OCI-LY1 (cell line): Measurements from ENCODE around the gene ANTKMT.
"Not testable (repeated sequence)": the region's sequence is repeated elsewhere in the genome, so short reads cannot be mapped to it uniquely, and the experiment has no call there.

ENCODE experiments used
- H2AFZ ChIP-seq: fragments of 200-600 bp; sonication (generic), shearing (Covaris generic); 2 replicates; pipeline ENCODE4 v1.6.0; 2014; ENCODE audit warnings: antibody characterized with exemption, mild to moderate bottlenecking, low read length
- H3F3A ChIP-seq: fragments of 200-600 bp; sonication (generic), shearing (Covaris generic); 2 replicates; pipeline ENCODE4 v1.6.0; 2014; ENCODE audit warnings: mild to moderate bottlenecking, antibody characterized with exemption, low read length, moderate library complexity; ENCODE audit not compliant: insufficient read depth
- H3K27ac ChIP-seq: fragments of 200-600 bp; sonication (generic); 2 replicates; pipeline ENCODE4 v1.5.1; 2014; ENCODE audit warnings: low read length, mixed run types, mild to moderate bottlenecking, low read depth; ENCODE audit not compliant: poor library complexity, severe bottlenecking
- H3K27me3 ChIP-seq: fragments of 200-600 bp; sonication (generic); 2 replicates; pipeline ENCODE4 v1.6.0; 2014; ENCODE audit warnings: antibody characterized with exemption, mild to moderate bottlenecking, low read length, moderate library complexity; ENCODE audit not compliant: insufficient read depth
- H3K36me3 ChIP-seq: fragments of 200-600 bp; sonication (generic); 2 replicates; pipeline ENCODE4 v1.6.1; 2014; ENCODE audit warnings: mild to moderate bottlenecking, antibody characterized with exemption, low read length, moderate library complexity, mixed read lengths; ENCODE audit not compliant: insufficient read depth
- H3K4me1 ChIP-seq: fragments of 200-600 bp; sonication (generic); 2 replicates; pipeline ENCODE4 v1.5.1; 2014; ENCODE audit warnings: mild to moderate bottlenecking, low read length, moderate library complexity; ENCODE audit not compliant: insufficient read depth, severe bottlenecking
- H3K4me2 ChIP-seq: fragments of 200-600 bp; sonication (generic), shearing (Covaris generic); 2 replicates; pipeline ENCODE4 v1.6.1; 2014; ENCODE audit warnings: low read length
- H3K4me3 ChIP-seq: fragments of 200-600 bp; sonication (generic); 2 replicates; pipeline ENCODE4 v1.5.1; 2014; ENCODE audit warnings: low read length, low read depth, mild to moderate bottlenecking, mixed read lengths; ENCODE audit not compliant: poor library complexity, severe bottlenecking
- H3K79me2 ChIP-seq: fragments of 200-600 bp; shearing (Covaris generic); 2 replicates; pipeline ENCODE4 v1.6.1; 2016; ENCODE audit warnings: mixed run types, low read length, mixed read lengths; ENCODE audit not compliant: insufficient read depth
- H3K9ac ChIP-seq: fragments of 200-600 bp; sonication (generic), shearing (Covaris generic); 2 replicates; pipeline ENCODE4 v1.6.1; 2014; ENCODE audit warnings: mild to moderate bottlenecking, low read length, mixed read lengths
- H3K9me2 ChIP-seq: fragments of 200-600 bp; sonication (generic), shearing (Covaris generic); 2 replicates; pipeline ENCODE4 v1.6.1; 2014; ENCODE audit warnings: low read depth, mild to moderate bottlenecking, low read length, mixed read lengths
- H3K9me3 ChIP-seq: fragments of 200-600 bp; shearing (Covaris generic); 2 replicates; pipeline ENCODE4 v1.6.1; 2014; ENCODE audit warnings: low read length, mixed read lengths
- H4K20me1 ChIP-seq: fragments of 200-600 bp; sonication (generic), shearing (Covaris generic); 2 replicates; pipeline ENCODE4 v1.6.0; 2016; ENCODE audit warnings: mild to moderate bottlenecking, low read length; ENCODE audit not compliant: insufficient read depth
- EZH2 ChIP-seq: fragments of 200-600 bp; sonication (generic), shearing (Covaris generic); IDR thresholded peaks from 2 replicates; pipeline ENCODE4 v1.8.0; 2017; ENCODE audit warnings: borderline replicate concordance, mixed run types, mild to moderate bottlenecking, antibody characterized with exemption, low read length, moderate library complexity, mixed read lengths
- TF ChIP-seq, protein P1 (sequence below): fragments of 200-600 bp; sonication (generic), shearing (Covaris generic); IDR thresholded peaks from 2 replicates; pipeline ENCODE4 v1.5.1; 2017; ENCODE audit warnings: mild to moderate bottlenecking, antibody characterized with exemption, low read length, moderate library complexity, mixed read lengths

The ANTKMT gene

GRCh38 chr16:752007-752312 lies 31.0 kb downstream of the ANTKMT start:
- Histone ChIP-seq H3K36me3 (no peaks in the 10 kb centered on the region; the same call in 1 of the 2 replicates), H3F3A (no peaks in the 10 kb centered on the region), H3K9me2 (no peaks in the 10 kb centered on the region), H3K4me2 (no peak overlapping the region), H4K20me1 (no peaks in the 10 kb centered on the region), H3K27me3 (peaks cover 11% of the 10 kb centered on the region), H3K27ac (no peak overlapping the region), H3K79me2 (no peaks in the 10 kb centered on the region), H3K4me1 (no peaks in the 10 kb centered on the region), H3K4me3 (no peak overlapping the region), H3K9me3 (no peaks in the 10 kb centered on the region), H2AFZ (no peak overlapping the region), H3K9ac (no peak overlapping the region)
- no peak for TF ChIP-seq EZH2
- TF ChIP-seq, protein P1, sequence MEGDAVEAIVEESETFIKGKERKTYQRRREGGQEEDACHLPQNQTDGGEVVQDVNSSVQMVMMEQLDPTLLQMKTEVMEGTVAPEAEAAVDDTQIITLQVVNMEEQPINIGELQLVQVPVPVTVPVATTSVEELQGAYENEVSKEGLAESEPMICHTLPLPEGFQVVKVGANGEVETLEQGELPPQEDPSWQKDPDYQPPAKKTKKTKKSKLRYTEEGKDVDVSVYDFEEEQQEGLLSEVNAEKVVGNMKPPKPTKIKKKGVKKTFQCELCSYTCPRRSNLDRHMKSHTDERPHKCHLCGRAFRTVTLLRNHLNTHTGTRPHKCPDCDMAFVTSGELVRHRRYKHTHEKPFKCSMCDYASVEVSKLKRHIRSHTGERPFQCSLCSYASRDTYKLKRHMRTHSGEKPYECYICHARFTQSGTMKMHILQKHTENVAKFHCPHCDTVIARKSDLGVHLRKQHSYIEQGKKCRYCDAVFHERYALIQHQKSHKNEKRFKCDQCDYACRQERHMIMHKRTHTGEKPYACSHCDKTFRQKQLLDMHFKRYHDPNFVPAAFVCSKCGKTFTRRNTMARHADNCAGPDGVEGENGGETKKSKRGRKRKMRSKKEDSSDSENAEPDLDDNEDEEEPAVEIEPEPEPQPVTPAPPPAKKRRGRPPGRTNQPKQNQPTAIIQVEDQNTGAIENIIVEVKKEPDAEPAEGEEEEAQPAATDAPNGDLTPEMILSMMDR = no peak

GRCh38 chr16:754121-754607 lies 33.2 kb downstream of the ANTKMT start:
- H2AFZ ChIP-seq, H3K4me3 ChIP-seq, H3K4me2 ChIP-seq, H4K20me1 ChIP-seq, H3K9me3 ChIP-seq, H3F3A ChIP-seq, H3K9me2 ChIP-seq, H3K79me2 ChIP-seq, H3K9ac ChIP-seq, H3K36me3 ChIP-seq, H3K4me1 ChIP-seq, H3K27ac ChIP-seq: not testable (repeated sequence)
- H3K27me3 ChIP-seq = peaks cover 11% of the 10 kb centered on the region

DNA sequence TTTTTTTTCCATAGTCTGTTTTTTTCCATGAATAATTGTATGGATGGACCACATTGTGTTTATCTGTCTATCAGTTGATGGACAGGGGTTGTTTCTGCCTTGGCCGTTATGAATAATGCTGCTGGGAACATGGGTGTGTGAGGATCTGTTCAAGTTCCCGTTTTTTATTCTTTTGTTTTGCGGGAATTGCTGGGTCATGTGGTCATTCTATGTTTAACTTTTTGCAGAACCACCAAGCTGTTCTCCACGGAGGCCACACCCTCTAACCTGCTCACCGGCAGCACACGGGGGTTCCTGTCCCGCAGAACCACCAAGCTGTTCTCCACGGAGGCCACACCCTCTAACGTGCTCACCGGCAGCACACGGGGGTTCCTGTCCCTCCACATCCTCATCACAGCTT lies 33.7 kb downstream of the ANTKMT start:
- TF ChIP-seq, protein P1 = no peak
- no peak for TF ChIP-seq EZH2

DNA sequence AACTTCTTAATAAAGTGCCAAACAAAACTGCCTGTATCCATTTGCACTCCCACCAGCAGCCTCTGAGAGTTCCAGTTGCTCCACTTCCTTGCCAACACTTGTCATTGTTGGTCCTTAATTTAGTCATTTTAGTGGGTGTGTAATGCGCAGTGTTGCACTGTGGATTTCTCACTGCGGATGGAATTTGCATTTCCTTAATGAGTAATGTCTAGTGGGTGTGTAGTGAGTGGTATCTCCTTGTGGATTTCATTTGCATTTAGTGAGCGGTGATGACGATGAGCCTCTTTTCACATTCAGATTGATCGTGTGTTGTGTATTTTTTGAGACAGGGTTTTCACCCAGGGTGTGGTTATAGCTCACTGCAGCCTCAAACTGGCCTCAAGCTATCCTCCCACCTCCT lies 35.5 kb downstream of the ANTKMT start:
- H4K20me1 ChIP-seq = no peaks in the 10 kb centered on the region
- H2AFZ ChIP-seq = no peak overlapping the region
- no peaks in the 10 kb centered on the region for H3K9me3 ChIP-seq
- no peaks in the 10 kb centered on the region for H3K79me2 ChIP-seq
- H3K4me2 ChIP-seq = no peak overlapping the region
- TF ChIP-seq EZH2 = no peak
- TF ChIP-seq, protein P1 = no peak
- no peaks in the 10 kb centered on the region for H3K4me1 ChIP-seq
- H3K27me3 ChIP-seq = peaks cover 6% of the 10 kb centered on the region; the same call in 1 of the 2 replicates
- H3K9ac ChIP-seq = no peak overlapping the region
- no peaks in the 10 kb centered on the region for H3F3A ChIP-seq
- H3K4me3 ChIP-seq = no peak overlapping the region
- no peaks in the 10 kb centered on the region for H3K9me2 ChIP-seq
- no peaks in the 10 kb centered on the region; the same call in 1 of the 2 replicates for H3K36me3 ChIP-seq
- H3K27ac ChIP-seq = no peak overlapping the region

More for the DNA sequence above, 33.7 kb downstream of the ANTKMT start:
- no peak overlapping the region for H3K4me3 ChIP-seq
- H3K9ac ChIP-seq = no peak overlapping the region
- no peak overlapping the region for H3K4me2 ChIP-seq
- H3K4me1 ChIP-seq = no peaks in the 10 kb centered on the region
- H2AFZ ChIP-seq = no peak overlapping the region
- no peak overlapping the region for H3K27ac ChIP-seq
- no peaks in the 10 kb centered on the region; the same call in 1 of the 2 replicates for H3K36me3 ChIP-seq
- no peaks in the 10 kb centered on the region for H3K79me2 ChIP-seq
- no peaks in the 10 kb centered on the region for H3F3A ChIP-seq
- H4K20me1 ChIP-seq = no peaks in the 10 kb centered on the region
- peaks cover 11% of the 10 kb centered on the region for H3K27me3 ChIP-seq
- no peaks in the 10 kb centered on the region for H3K9me2 ChIP-seq
- no peaks in the 10 kb centered on the region for H3K9me3 ChIP-seq
